HG02885 (cell line): ENCODE results near the gene MNAT1.
"Not testable (repeated sequence)": the region's sequence is repeated elsewhere in the genome, so short reads cannot be mapped to it uniquely, and the experiment has no call there.

Source experiments
- ATAC-seq: cut with Tn5 transposase; IDR thresholded peaks from one replicate; pipeline ENCODE4 v1.9.1; 2021; ENCODE audit warnings: mild to moderate bottlenecking; ENCODE audit not compliant: unreplicated experiment, poor library complexity

Gene MNAT1

GRCh38 chr14:60800409-60800808 lies 65.8 kb downstream of the MNAT1 start:
- ATAC-seq: no peak

DNA sequence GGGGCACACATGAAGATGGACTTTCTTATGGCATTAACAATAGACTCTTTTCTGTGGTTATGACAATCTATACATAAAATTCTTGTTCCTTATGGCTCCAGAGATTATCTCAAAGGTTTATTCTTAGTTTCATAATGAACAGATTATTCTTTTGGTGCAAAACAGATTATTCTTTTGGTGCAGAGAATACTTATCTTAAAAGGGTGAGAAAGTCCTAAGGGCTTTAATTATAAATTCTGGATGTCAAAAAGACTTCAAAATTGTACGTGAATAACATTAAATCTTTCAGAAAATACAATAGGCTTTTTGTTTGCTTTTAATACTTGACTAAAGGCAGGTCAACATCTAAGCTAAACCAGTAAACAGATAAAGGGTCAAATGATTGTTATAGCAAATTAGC lies 69.3 kb downstream of the MNAT1 start:
- no peak for ATAC-seq

GRCh38 chr14:60805841-60806430 lies 71.4 kb downstream of the MNAT1 start:
- no peak for ATAC-seq

DNA sequence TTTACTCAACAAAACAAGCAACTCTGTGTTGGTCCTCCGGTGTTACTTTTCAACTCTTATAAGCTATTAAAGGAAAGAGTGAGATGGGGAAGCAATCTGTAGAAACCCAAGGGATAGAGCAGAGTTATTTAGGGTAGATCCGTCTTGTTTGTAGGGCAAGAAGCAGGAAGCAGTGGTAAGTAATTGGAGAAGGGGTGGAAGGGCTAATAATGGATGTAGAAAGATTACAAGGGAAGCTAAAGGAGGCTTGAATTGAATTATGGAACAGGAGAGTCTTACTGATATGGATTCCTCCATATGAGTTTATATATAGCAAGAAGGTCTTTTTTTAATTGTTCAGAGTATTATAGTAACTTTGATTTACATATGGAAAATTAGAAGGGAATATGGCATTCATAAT lies 72.7 kb downstream of the MNAT1 start:
- no peak for ATAC-seq

DNA sequence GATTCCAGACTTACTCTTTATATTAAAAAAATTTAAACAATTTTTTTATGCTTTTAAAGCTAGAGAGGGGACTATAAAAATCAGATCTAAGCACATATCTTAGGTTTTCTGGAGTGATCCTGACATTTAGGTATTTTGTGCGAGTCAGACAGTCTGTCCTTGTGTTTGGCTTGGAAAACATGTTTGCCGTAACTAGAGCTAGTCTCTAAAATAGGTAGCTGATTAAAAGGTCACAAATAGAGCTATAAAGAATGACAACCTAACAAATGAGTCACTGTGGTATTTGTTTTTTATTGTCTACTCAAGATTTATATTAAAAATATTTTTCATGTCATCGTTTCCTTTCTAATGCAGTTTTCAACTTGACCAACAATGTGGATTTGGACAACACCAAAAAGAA lies 73.4 kb downstream of the MNAT1 start:
- no peak for ATAC-seq

GRCh38 chr14:60812987-60813386 lies 78.4 kb downstream of the MNAT1 start:
- ATAC-seq: no peak

- peak; percentile 98 for ATAC-seq
Observed at GRCh38 chr14:60815371-60815770, 80.8 kb downstream of the MNAT1 start.

DNA sequence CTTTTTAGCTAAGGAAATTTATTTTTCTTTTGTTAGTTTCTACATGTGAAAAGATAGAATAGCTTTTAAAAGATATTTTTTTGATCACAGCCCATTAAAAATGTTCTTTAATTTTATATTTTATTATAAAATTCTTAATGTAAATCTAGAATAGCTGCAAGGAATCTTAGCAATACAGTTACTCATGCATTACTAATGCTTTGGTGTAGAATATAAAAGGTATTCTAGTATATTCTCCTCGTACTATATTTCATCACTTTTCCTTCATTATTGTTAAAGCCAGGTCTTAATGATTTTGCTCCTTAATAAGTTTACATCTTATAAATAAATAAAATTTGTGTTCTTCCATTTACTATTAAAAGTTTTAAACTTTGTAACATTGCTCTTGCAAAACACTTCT lies 82.6 kb downstream of the MNAT1 start:
- ATAC-seq: no peak

DNA sequence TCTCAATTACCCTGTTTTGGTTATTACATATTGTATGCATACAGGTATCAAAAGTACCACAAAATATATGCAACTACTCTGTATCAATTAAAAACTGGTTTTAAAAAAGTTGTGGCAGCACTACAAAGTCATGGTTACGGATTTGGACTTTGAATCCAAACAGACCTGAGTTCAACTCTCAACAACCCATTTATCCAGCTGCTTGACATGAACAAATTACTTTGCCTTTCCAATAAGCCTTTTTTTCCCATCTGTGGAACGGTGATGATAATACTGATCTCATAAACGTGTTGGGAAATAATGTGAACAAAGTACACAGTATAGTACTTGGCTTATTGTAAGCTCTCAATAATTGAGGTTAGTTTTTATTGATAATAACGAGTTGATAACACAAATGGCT lies 85.0 kb downstream of the MNAT1 start:
- ATAC-seq: no peak

- ATAC-seq: no peak
Observed at GRCh38 chr14:60838601-60839000, 104.0 kb downstream of the MNAT1 start.

- ATAC-seq: no peak
Observed at GRCh38 chr14:60839057-60839456, 104.5 kb downstream of the MNAT1 start.

DNA sequence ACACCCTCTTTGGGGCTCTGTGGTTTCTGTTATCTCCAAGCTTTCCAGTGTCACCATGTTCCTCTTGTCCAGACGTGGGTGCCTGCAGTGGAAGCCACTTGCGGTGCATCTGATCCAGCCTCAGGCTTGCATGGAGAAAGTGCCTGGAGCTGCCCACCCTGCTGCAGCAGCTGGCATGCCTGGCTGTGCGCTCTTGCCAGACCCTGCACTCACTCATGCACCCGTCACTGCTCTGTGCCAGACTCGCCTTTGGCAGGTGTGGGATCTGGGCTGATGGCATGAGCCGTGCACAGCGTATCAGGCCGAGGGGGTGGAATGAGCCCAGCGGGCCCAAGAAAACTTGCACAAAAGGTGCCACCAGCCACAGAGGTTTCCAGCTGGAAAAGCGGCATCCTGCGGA lies 105.1 kb downstream of the MNAT1 start:
- no peak for ATAC-seq

GRCh38 chr14:60840313-60840712 lies 105.8 kb downstream of the MNAT1 start:
- no peak for ATAC-seq

GRCh38 chr14:60845523-60845922 lies 111.0 kb downstream of the MNAT1 start:
- ATAC-seq: peak; percentile 99

- no peak for ATAC-seq
Observed at GRCh38 chr14:60848066-60848465, 113.5 kb downstream of the MNAT1 start.

DNA sequence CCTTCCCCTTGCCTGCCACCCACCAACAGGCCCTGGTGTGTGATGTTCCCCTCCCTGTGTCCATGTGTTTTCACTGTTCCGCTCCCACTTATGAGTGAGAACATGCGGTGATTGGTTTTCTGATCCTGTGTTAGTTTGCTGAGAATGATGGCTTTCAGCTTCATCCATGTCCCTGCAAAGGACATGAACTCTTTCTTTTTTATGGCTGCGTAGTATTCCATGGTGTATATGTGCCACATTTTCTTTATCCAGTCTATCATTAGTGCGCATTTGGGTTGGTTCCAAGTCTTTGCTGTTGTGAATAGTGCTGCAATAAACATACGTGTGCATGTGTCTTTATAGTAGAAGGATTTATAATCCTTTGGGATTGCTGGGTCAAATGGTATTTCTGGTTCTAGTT lies 117.1 kb downstream of the MNAT1 start:
- not testable (repeated sequence) for ATAC-seq

GRCh38 chr14:60856111-60856510 lies 121.5 kb downstream of the MNAT1 start:
- no peak for ATAC-seq

DNA sequence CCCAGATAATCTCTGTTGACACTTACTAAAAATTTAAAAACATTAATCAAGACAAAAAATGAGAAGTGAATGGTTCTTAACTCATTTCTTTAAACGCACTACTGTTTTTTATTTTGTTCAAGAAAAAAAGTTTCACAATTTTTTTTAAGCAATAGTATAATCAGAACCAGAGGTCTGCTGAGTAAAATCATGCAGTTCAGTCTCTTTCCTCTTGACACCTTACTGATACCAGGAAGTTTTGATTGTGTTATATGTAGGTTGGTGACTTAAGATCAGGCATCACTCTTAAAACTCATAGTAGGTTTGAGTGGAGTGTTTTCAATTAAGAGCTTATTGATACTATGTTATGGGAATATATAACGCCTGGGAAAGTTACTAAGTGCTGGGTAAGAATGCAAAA lies 125.0 kb downstream of the MNAT1 start:
- ATAC-seq: no peak

- ATAC-seq: no peak
Observed at GRCh38 chr14:60861545-60862140, 127.1 kb downstream of the MNAT1 start.

GRCh38 chr14:60862283-60862682 lies 127.7 kb downstream of the MNAT1 start:
- ATAC-seq: no peak

- no peak for ATAC-seq
Observed at GRCh38 chr14:60863249-60863648, 128.7 kb downstream of the MNAT1 start.

- no peak for ATAC-seq
Observed at GRCh38 chr14:60865378-60866127, 131.0 kb downstream of the MNAT1 start.
